Fibroblast of skin of scalp (primary cell): ENCODE results near the gene MDH1B. TPM values are rescaled to one million over a fixed set of nuclear protein-coding genes. Genes with fewer than 3 reads are reported as not detected.
"Not testable (repeated sequence)": the region's sequence is repeated elsewhere in the genome, so short reads cannot be mapped to it uniquely, and the experiment has no call there.

Source experiments
- DNase-seq: peaks from one replicate; pipeline ENCODE4 v3.0.0-alpha.2; 2013
- polyA plus RNA-seq, 2 experiments: library from polyadenylated mRNA; unstranded; fragments of 120-200 nt; gene quantifications; one replicate each; pipeline ENCODE4 v1.2.1, GENCODE V29; 2013; ENCODE audit not compliant: insufficient read length in 2 of 2

Gene MDH1B
- polyA plus RNA-seq (2013, experiment 1 of 2; ENCODE audit: insufficient read length), result 1.4 TPM
- 0.78 TPM for polyA plus RNA-seq (2013, experiment 2 of 2; ENCODE audit: insufficient read length)

- DNase-seq, result peak; percentile 94
Measured at GRCh38 chr2:206765242-206766056, at the start of gene MDH1B, which contains the start of gene FASTKD2. MDH1B (minus strand) TSS chr2:206765328; CDS start chr2:206765271, 57 bp downstream. FASTKD2 (plus strand) TSS chr2:206765606; CDS start chr2:206766694, 1,088 bp downstream.

GRCh38 chr2:206814498-206814897, 49.4 kb upstream of the MDH1B start:
- no peak for DNase-seq

GRCh38 chr2:206812471-206812870, 47.3 kb upstream of the MDH1B start:
- DNase-seq, result not testable (repeated sequence)

- DNase-seq, result not testable (repeated sequence)
Measured at GRCh38 chr2:206807624-206808023, 42.5 kb upstream of the MDH1B start.

GRCh38 chr2:206805887-206806607, 40.9 kb upstream of the MDH1B start:
- DNase-seq, result peak; percentile 69

- peak; percentile 6 for DNase-seq
Measured at GRCh38 chr2:206804326-206804725, 39.2 kb upstream of the MDH1B start.

GRCh38 chr2:206802654-206803514, 37.8 kb upstream of the MDH1B start:
- no peak for DNase-seq

GRCh38 chr2:206801418-206802189, 36.5 kb upstream of the MDH1B start:
- DNase-seq, result no peak

- DNase-seq, result peak; percentile 79
Measured at GRCh38 chr2:206800506-206801417, 35.6 kb upstream of the MDH1B start.

GRCh38 chr2:206799083-206799482, 34.0 kb upstream of the MDH1B start:
- DNase-seq, result no peak

- no peak for DNase-seq
Measured at GRCh38 chr2:206798000-206798399, 32.9 kb upstream of the MDH1B start.

GRCh38 chr2:206797376-206797775, 32.2 kb upstream of the MDH1B start:
- no peak for DNase-seq

GRCh38 chr2:206792645-206793044, 27.5 kb upstream of the MDH1B start:
- no peak for DNase-seq

GRCh38 chr2:206790311-206790935, 25.3 kb upstream of the MDH1B start:
- peak; percentile 63 for DNase-seq

GRCh38 chr2:206784559-206785353, 19.6 kb upstream of the MDH1B start:
- no peak for DNase-seq

- no peak for DNase-seq
Measured at GRCh38 chr2:206783718-206784117, 18.6 kb upstream of the MDH1B start.

- no peak for DNase-seq
Measured at GRCh38 chr2:206780671-206781070, 15.5 kb upstream of the MDH1B start.

GRCh38 chr2:206776432-206776831, 11.3 kb upstream of the MDH1B start:
- no peak for DNase-seq

GRCh38 chr2:206774871-206775270, 9.7 kb upstream of the MDH1B start:
- no peak for DNase-seq
